ENCODE results near the gene IL17RA.

Gene IL17RA

GRCh38 chr22:17065433-17065832 lies 19.4 kb upstream of the IL17RA start:
- TF ChIP-seq, protein P1, sequence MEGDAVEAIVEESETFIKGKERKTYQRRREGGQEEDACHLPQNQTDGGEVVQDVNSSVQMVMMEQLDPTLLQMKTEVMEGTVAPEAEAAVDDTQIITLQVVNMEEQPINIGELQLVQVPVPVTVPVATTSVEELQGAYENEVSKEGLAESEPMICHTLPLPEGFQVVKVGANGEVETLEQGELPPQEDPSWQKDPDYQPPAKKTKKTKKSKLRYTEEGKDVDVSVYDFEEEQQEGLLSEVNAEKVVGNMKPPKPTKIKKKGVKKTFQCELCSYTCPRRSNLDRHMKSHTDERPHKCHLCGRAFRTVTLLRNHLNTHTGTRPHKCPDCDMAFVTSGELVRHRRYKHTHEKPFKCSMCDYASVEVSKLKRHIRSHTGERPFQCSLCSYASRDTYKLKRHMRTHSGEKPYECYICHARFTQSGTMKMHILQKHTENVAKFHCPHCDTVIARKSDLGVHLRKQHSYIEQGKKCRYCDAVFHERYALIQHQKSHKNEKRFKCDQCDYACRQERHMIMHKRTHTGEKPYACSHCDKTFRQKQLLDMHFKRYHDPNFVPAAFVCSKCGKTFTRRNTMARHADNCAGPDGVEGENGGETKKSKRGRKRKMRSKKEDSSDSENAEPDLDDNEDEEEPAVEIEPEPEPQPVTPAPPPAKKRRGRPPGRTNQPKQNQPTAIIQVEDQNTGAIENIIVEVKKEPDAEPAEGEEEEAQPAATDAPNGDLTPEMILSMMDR (IDR thresholded peaks at IDR 0.05; ENCODE audit: borderline replicate concordance, insufficient read depth, low read depth, low read length) = no peak
- no peak overlapping the region for H3K4me3 ChIP-seq (ENCODE audit: low read depth, low read length)

- TF ChIP-seq, protein P1 (IDR thresholded peaks at IDR 0.05; ENCODE audit: borderline replicate concordance, insufficient read depth, low read depth, low read length) = no peak
These were observed 11.9 kb upstream of the IL17RA start for GRCh38 chr22:17072877-17073276.

GRCh38 chr22:17074648-17075002 lies 10.2 kb upstream of the IL17RA start:
- TF ChIP-seq, protein P1 (IDR thresholded peaks at IDR 0.05; ENCODE audit: borderline replicate concordance, insufficient read depth, low read depth, low read length) = no peak
- no peak overlapping the region for H3K4me3 ChIP-seq (ENCODE audit: low read depth, low read length)

More at GRCh38 chr22:17072877-17073276, 11.9 kb upstream of the IL17RA start:
- no peak overlapping the region for H3K4me3 ChIP-seq (ENCODE audit: low read depth, low read length)

GRCh38 chr22:17077255-17077654 lies 7.5 kb upstream of the IL17RA start:
- no peak overlapping the region for H3K4me3 ChIP-seq (ENCODE audit: low read depth, low read length)
- TF ChIP-seq, protein P1 (IDR thresholded peaks at IDR 0.05; ENCODE audit: borderline replicate concordance, insufficient read depth, low read depth, low read length) = no peak

DNA sequence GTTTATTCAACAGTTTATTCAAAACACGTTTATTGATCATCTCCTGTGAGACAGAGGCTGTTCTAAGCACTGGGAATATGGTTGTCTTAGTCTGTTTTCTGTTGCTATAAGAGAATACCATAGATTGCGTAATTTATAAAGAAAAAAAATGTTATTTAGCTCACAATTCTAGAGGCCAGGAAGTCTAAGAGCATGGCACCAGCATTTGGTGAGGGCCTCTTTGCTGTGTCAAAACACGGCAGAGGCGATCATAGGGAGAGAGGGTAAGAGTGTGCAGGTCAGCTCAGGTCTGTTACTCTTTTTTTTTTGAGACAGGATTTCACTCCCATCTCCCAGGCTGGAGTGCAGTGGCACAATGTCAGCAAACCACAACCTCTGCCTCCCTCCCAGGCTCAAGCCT lies 5.2 kb upstream of the IL17RA start:
- TF ChIP-seq, protein P1 (IDR thresholded peaks at IDR 0.05; ENCODE audit: borderline replicate concordance, insufficient read depth, low read depth, low read length) = no peak
- no peak overlapping the region for H3K4me3 ChIP-seq (ENCODE audit: low read depth, low read length)

DNA sequence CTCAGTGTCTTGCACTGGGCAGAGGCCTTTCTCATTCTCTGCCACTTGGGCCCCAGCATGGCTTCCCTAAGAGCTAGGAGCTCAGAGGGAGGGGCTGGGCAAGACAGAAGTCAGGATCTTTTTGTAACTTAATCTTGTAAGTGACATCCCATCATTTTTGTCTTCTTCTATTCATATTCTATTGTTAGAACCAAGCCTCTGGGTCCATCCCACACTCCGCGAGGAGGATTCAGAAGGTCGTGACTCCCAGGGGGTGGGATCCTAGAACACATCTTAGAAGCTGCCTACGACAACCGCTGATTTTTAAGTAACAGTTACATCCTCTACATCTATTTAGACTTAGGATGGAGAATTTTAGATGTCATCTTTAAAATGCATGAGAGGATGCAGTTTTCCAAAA lies 1.5 kb upstream of the IL17RA start:
- H3K4me3 ChIP-seq (ENCODE audit: low read depth, low read length) = no peak overlapping the region
- TF ChIP-seq, protein P1 (IDR thresholded peaks at IDR 0.05; ENCODE audit: borderline replicate concordance, insufficient read depth, low read depth, low read length) = no peak

- TF ChIP-seq, protein P1 (IDR thresholded peaks at IDR 0.05; ENCODE audit: borderline replicate concordance, insufficient read depth, low read depth, low read length) = no peak
- H3K4me3 ChIP-seq (ENCODE audit: low read depth, low read length) = no peak overlapping the region
These were observed 874 bp upstream of the IL17RA start for GRCh38 chr22:17083811-17084441.
